H1 (cell line): ENCODE data around the gene VWA3B. TPM values are rescaled to one million over a fixed set of nuclear protein-coding genes. Genes with fewer than 3 reads are reported as not detected.

ENCODE experiments used
- CTCF ChIA-PET: fragments of 300-600 bp; sonication (Branson Sonifier 250); formaldehyde crosslinking; loops from one replicate; lab custom pipeline; 2021; ENCODE audit not compliant: partially characterized antibody; lab: Charles Lee
- POLR2A ChIA-PET: fragments of 300-600 bp; sonication (Branson Sonifier 250); formaldehyde crosslinking; loops from one replicate; lab custom pipeline; 2021; ENCODE audit warnings: inconsistent platforms; ENCODE audit not compliant: partially characterized antibody; lab: Charles Lee
- DNase-seq, 2 experiments: peaks; one replicate each; pipeline versions ENCODE4 v3.0.0 to v3.0.0-alpha.2; 2010 to 2022; ENCODE audit warnings: low spot score in 2 of 2, low read depth in 1 of 2, mixed read lengths in 1 of 2
- FAIRE-seq: peaks from 2 replicates; lab custom pipeline; 2011; peaks lifted over from hg19 to GRCh38; lab: Jason Lieb, UNC
- H2AFZ ChIP-seq: 2 replicates; pipeline ENCODE4 v1.8.1; 2012; ENCODE audit warnings: low read length, inconsistent platforms
- H2AK5ac ChIP-seq: 2 replicates; pipeline ENCODE4 v1.6.1; 2013; ENCODE audit warnings: low read depth, low read length
- H2BK120ac ChIP-seq: replicated peaks from 2 replicates; pipeline ENCODE3; 2013; ENCODE audit warnings: low read depth, low read length, inconsistent platforms
- H2BK12ac ChIP-seq: 2 replicates; pipeline ENCODE4 v1.6.1; 2013; ENCODE audit warnings: low read depth, low read length
- H2BK15ac ChIP-seq: 2 replicates; pipeline ENCODE4 v1.6.1; 2013; ENCODE audit warnings: low read length
- H2BK20ac ChIP-seq: 2 replicates; pipeline ENCODE4 v1.6.1; 2013; ENCODE audit warnings: low read length
- H2BK5ac ChIP-seq: 2 replicates; pipeline ENCODE4 v1.6.1; 2013; ENCODE audit warnings: low read depth, low read length
- H3K14ac ChIP-seq: 2 replicates; pipeline ENCODE4 v1.6.1; 2013; ENCODE audit warnings: inconsistent platforms; ENCODE audit not compliant: insufficient read length
- H3K18ac ChIP-seq: 2 replicates; pipeline ENCODE4 v1.6.1; 2013; ENCODE audit warnings: low read length; ENCODE audit errors: extremely low read depth
- H3K23ac ChIP-seq: 2 replicates; pipeline ENCODE4 v1.6.1; 2013; ENCODE audit warnings: inconsistent platforms; ENCODE audit not compliant: insufficient read length
- H3K23me2 ChIP-seq: 2 replicates; pipeline ENCODE4 v1.6.1; 2013; ENCODE audit warnings: low read depth, low read length
- H3K27ac ChIP-seq: 2 replicates; pipeline ENCODE4 v1.6.1; 2011; ENCODE audit warnings: low read depth, low read length, inconsistent platforms
- H3K27me3 ChIP-seq, 4 experiments: replicated peaks in 1 of 4; 1 replicate in 1 of 4; 2 replicates in 3 of 4; pipeline versions ENCODE4 v1.6.1 to v1.8.1; 2011 to 2013; ENCODE audit warnings: low read length in 3 of 4, mild to moderate bottlenecking in 3 of 4, inconsistent platforms in 2 of 4, mixed read lengths in 2 of 4, moderate library complexity in 1 of 4; ENCODE audit not compliant: control insufficient read depth in 3 of 4, insufficient read depth in 3 of 4; ENCODE audit errors: extremely low read depth in 1 of 4
- H3K36me3 ChIP-seq, 4 experiments: 2 replicates each; pipeline versions ENCODE4 v1.6.1 to v1.8.1; 2011 to 2013; ENCODE audit warnings: mild to moderate bottlenecking in 4 of 4, low read length in 3 of 4, moderate library complexity in 2 of 4, control low read depth in 1 of 4, inconsistent platforms in 1 of 4; ENCODE audit not compliant: insufficient read depth in 4 of 4, control insufficient read depth in 2 of 4
- H3K4ac ChIP-seq: replicated peaks from 2 replicates; pipeline ENCODE3; 2013; ENCODE audit warnings: low read length, low read depth, mixed read lengths, inconsistent platforms; ENCODE audit not compliant: insufficient read length
- H3K4me1 ChIP-seq, 4 experiments: replicated peaks in 1 of 4; 1 replicate in 1 of 4; 2 replicates in 3 of 4; pipeline versions ENCODE4 v1.6.1 to v1.8.1; 2011 to 2013; ENCODE audit warnings: low read length in 3 of 4, inconsistent platforms in 2 of 4, mixed read lengths in 1 of 4; ENCODE audit not compliant: insufficient read depth in 4 of 4, control insufficient read depth in 3 of 4
- H3K4me2 ChIP-seq, 2 experiments: 2 replicates each; pipeline versions ENCODE4 v1.6.1 to v1.8.1; 2011 to 2013; ENCODE audit warnings: low read depth in 2 of 2, low read length in 2 of 2, control low read depth in 1 of 2, inconsistent platforms in 1 of 2, mild to moderate bottlenecking in 1 of 2; ENCODE audit not compliant: insufficient read depth in 1 of 2
- H3K4me3 ChIP-seq, 4 experiments: fragments of 200-600, 300-600 bp in 1 of 4; sonication (generic), shearing (Covaris generic), sonication (Bioruptor Twin) in 1 of 4; 2 replicates each; pipeline versions ENCODE4 v1.5.1 to v1.8.1; 2011 to 2016; ENCODE audit warnings: low read length in 4 of 4, low read depth in 3 of 4, control low read depth in 2 of 4, inconsistent platforms in 2 of 4, mild to moderate bottlenecking in 2 of 4, mixed read lengths in 1 of 4, moderate library complexity in 1 of 4; ENCODE audit not compliant: insufficient read depth in 2 of 4; ENCODE audit errors: extremely low read depth in 1 of 4
- H3K56ac ChIP-seq: replicated peaks from 2 replicates; pipeline ENCODE3; 2013; ENCODE audit warnings: low read depth, mild to moderate bottlenecking, mixed read lengths, low read length, inconsistent platforms; ENCODE audit not compliant: insufficient read length
- H3K79me1 ChIP-seq: 2 replicates; pipeline ENCODE4 v1.6.1; 2013; ENCODE audit warnings: low read depth, low read length, control low read depth
- H3K79me2 ChIP-seq, 2 experiments: 2 replicates each; pipeline versions ENCODE4 v1.6.1 to v1.8.1; 2012 to 2013; ENCODE audit warnings: low read length in 2 of 2, mild to moderate bottlenecking in 2 of 2, inconsistent platforms in 1 of 2; ENCODE audit not compliant: insufficient read depth in 2 of 2, control insufficient read depth in 1 of 2
- H3K9ac ChIP-seq, 4 experiments: replicated peaks in 1 of 4; 1 replicate in 1 of 4; 2 replicates in 3 of 4; pipeline versions ENCODE4 v1.6.1 to v1.8.1; 2011 to 2013; ENCODE audit warnings: low read depth in 3 of 4, low read length in 3 of 4, control low read depth in 2 of 4, mild to moderate bottlenecking in 2 of 4, moderate library complexity in 2 of 4, inconsistent platforms in 1 of 4; ENCODE audit errors: extremely low read depth in 1 of 4
- H3K9me3 ChIP-seq, 2 experiments: 2 replicates each; pipeline versions ENCODE4 v1.6.1 to v1.8.1; 2012 to 2013; ENCODE audit warnings: mild to moderate bottlenecking in 2 of 2, moderate library complexity in 2 of 2, control low read depth in 1 of 2, inconsistent platforms in 1 of 2, low read depth in 1 of 2, low read length in 1 of 2, mixed read lengths in 1 of 2; ENCODE audit not compliant: insufficient read depth in 2 of 2
- H4K20me1 ChIP-seq, 2 experiments: replicated peaks in 1 of 2; 2 replicates each; pipeline versions ENCODE3 to v1.8.1; 2011 to 2013; ENCODE audit warnings: inconsistent platforms in 2 of 2, low read length in 2 of 2, mild to moderate bottlenecking in 1 of 2; ENCODE audit not compliant: insufficient read depth in 2 of 2, control insufficient read depth in 1 of 2
- H4K5ac ChIP-seq: 2 replicates; pipeline ENCODE4 v1.6.1; 2013; ENCODE audit warnings: low read length, low read depth, mixed read lengths, inconsistent platforms; ENCODE audit not compliant: insufficient read length
- H4K8ac ChIP-seq: 2 replicates; pipeline ENCODE4 v1.8.0; 2013; ENCODE audit warnings: mild to moderate bottlenecking, moderate library complexity, low read length, inconsistent platforms; ENCODE audit not compliant: insufficient read depth; ENCODE audit errors: extremely low read depth
- H4K91ac ChIP-seq: replicated peaks from 2 replicates; pipeline ENCODE3; 2013; ENCODE audit warnings: low read length, mixed read lengths, inconsistent platforms; ENCODE audit not compliant: insufficient read length
- BRCA1 ChIP-seq: IDR thresholded peaks from 2 replicates; pipeline ENCODE4 v1.6.1; 2012; ENCODE audit warnings: low read depth, low read length, improper control_type of control experiment
- EGR1 ChIP-seq: IDR thresholded peaks from 2 replicates; pipeline ENCODE4 v1.6.1; 2011; ENCODE audit warnings: low read depth, low read length, borderline replicate concordance
- HDAC2 ChIP-seq, 2 experiments: fragments of 300-600 bp in 1 of 2; sonication (generic) in 1 of 2; IDR thresholded peaks; 2 replicates each; pipeline ENCODE4 v1.6.1; 2011 to 2012; ENCODE audit warnings: low read depth in 2 of 2, low read length in 2 of 2, mild to moderate bottlenecking in 2 of 2, moderate library complexity in 2 of 2, borderline replicate concordance in 1 of 2, inconsistent platforms in 1 of 2
- RAD21 ChIP-seq, 2 experiments: IDR thresholded peaks in 1 of 2; conservative IDR thresholded peaks in 1 of 2; 2 replicates each; pipeline ENCODE4 v1.6.1; 2011; ENCODE audit warnings: low read depth in 2 of 2, low read length in 2 of 2, improper control_type of control experiment in 1 of 2, inconsistent platforms in 1 of 2, mild to moderate bottlenecking in 1 of 2, moderate library complexity in 1 of 2
- SIRT6 ChIP-seq: IDR thresholded peaks from one replicate; pipeline ENCODE4 v1.7.1; 2012; ENCODE audit warnings: low read length, inconsistent platforms
- WGBS, 2 experiments: shearing (Covaris generic) in 1 of 2; methylation state at CpG; one replicate each; pipeline versions ENCODE4 v1.1.6 to v1.1.7; 2013 to 2015; ENCODE audit warnings: low lambda C conversion rate in 2 of 2, mixed read lengths in 2 of 2, inconsistent platforms in 1 of 2, low coverage in 1 of 2, missing lambda C conversion rate in 1 of 2; ENCODE audit not compliant: insufficient replicate concordance in 2 of 2, insufficient coverage in 1 of 2, insufficient read length in 1 of 2; ENCODE audit errors: extremely low coverage in 1 of 2, missing lambda C conversion rate in 1 of 2; 5-methylcytosine and 5-hydroxymethylcytosine counted together
- polyA plus RNA-seq, 7 experiments: library from polyadenylated mRNA; depleted of rRNA in 3 of 7; stranded (reverse) in 5 of 7; unstranded in 2 of 7; fragments of >200 nt in 5 of 7; fragments of 200-250 nt in 2 of 7; gene quantifications; 1 replicate in 5 of 7; 2 replicates in 1 of 7; 4 replicates in 1 of 7; pipeline versions ENCODE4 v1.2.1 to v1.2.3, GENCODE V29; 2011 to 2013; ENCODE audit warnings: missing spikeins in 2 of 7, mixed read lengths in 2 of 7
- total RNA-seq: library from RNA; stranded (reverse); fragmentation: NEBNext Ultra II Directional; extraction: Animal tissue kit (Norgen Biotek cat#: 25700); gene quantifications from 2 replicates; pipeline ENCODE4 v1.2.1, GENCODE V29; 2021

VWA3B gene
- total and polyA plus RNA-seq, 2 of the 8 experiments (the other 6 are each of a cell fraction or from before 2014, with no cell fraction given): not detected

DNA sequence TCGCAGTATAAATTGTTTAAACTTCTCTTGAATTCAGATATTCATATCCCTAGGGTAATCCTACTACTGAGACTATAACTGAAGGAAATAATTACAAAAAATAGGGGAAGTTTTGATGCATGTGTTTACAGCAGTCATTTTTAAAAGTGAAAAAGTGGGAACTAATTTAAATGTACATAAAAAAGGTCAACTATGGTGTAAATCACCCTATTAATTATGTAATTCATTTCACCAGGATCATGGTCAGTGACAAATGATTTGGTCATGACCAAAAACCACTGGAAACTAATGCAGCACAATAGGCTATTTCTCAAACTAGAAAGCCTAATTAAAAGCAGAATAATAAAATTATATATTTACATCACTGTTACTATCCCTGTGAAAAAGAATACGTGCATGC is 254.3 kb downstream of the VWA3B start:
- H3K79me2 ChIP-seq: no peaks in the 10 kb centered on the region
- POLR2A ChIA-PET: interaction anchor here (0.7 kb wide), 1 partner anchor 799 kb away, joined by 3 read pairs; no protein-coding TSS in a partner anchor
- no peak overlapping the region for H3K27ac ChIP-seq
- H2AFZ ChIP-seq: no peak overlapping the region
- H3K36me3 ChIP-seq: no peaks in the 10 kb centered on the region
- no peak overlapping the region for H2BK120ac ChIP-seq
- H3K23me2 ChIP-seq: peaks cover 2% of the 10 kb centered on the region; the same call in 1 of the 2 replicates
- TF ChIP-seq HDAC2 (IDR thresholded peaks at IDR 0.05; ENCODE audit: borderline replicate concordance in 1 of 2, low read depth in 2 of 2, low read length in 2 of 2): no peak
- no peak for TF ChIP-seq RAD21 (IDR thresholded peaks at IDR 0.05 in 1 of 2, conservative IDR thresholded peaks at IDR 0.05 in 1 of 2; ENCODE audit: low read depth in 2 of 2, low read length in 2 of 2)
- TF ChIP-seq EGR1: no peak
- no peak for TF ChIP-seq BRCA1
- no peak for TF ChIP-seq SIRT6
- H3K4me1 ChIP-seq: peaks cover 0 to 3% (median 0%) of the 10 kb centered on the region in 4 experiments; a peak in 4 of 7 replicates
- no peak overlapping the region for H4K91ac ChIP-seq
- H3K4me2 ChIP-seq: no peak overlapping the region
- H3K14ac ChIP-seq: no peak overlapping the region
- peaks cover 2% of the 10 kb centered on the region in 2 experiments for H4K20me1 ChIP-seq
- H2AK5ac ChIP-seq: no peak overlapping the region
- no peak overlapping the region for H3K9ac ChIP-seq
- 93% methylated on average over 2 of the region's 2 CpGs; no CpG with 5 or more reads in 1 of the 2 experiments for WGBS, 2 experiments
- H3K27me3 ChIP-seq: peaks cover 13 to 26% (median 23%) of the 10 kb centered on the region in 4 experiments
- CTCF ChIA-PET: no interaction called here
- H3K18ac ChIP-seq: no peak overlapping the region
- H3K56ac ChIP-seq: no peak overlapping the region
- FAIRE-seq (no peak), DNase-seq (no peak)
- no peak overlapping the region for H2BK12ac ChIP-seq
- H3K4me3 ChIP-seq: no peak overlapping the region
- H4K5ac ChIP-seq: no peak overlapping the region
- no peak overlapping the region for H2BK20ac ChIP-seq
- no peak overlapping the region for H2BK5ac ChIP-seq
- H4K8ac ChIP-seq: no peak overlapping the region
- no peak overlapping the region for H3K23ac ChIP-seq
- H2BK15ac ChIP-seq: no peak overlapping the region
- H3K79me1 ChIP-seq: no peaks in the 10 kb centered on the region
- H3K4ac ChIP-seq: no peak overlapping the region
- H3K9me3 ChIP-seq: no peaks in the 10 kb centered on the region; a peak in 1 of 4 replicates
